HEK293T (cell line): ENCODE data around the gene CFTR.
"Not testable (repeated sequence)": the region's sequence is repeated elsewhere in the genome, so short reads cannot be mapped to it uniquely, and the experiment has no call there.

Experiments used
- CTCF ChIA-PET: fragments of 350-600 bp; formaldehyde crosslinking; extraction: SDS; loops from one replicate; lab custom pipeline; 2021; ENCODE audit warnings: antibody characterized with exemption, inconsistent platforms; lab: Yijun Ruan, JAX
- POLR2A ChIA-PET: fragments of 350-600 bp; formaldehyde crosslinking; extraction: SDS; loops from one replicate; lab custom pipeline; 2020; ENCODE audit warnings: antibody characterized with exemption, inconsistent platforms; lab: Yijun Ruan, JAX
- DNase-seq: peaks from one replicate; pipeline ENCODE4 v3.0.0; 2012; ENCODE audit warnings: mixed read lengths; ENCODE audit errors: extremely low spot score
- ARNT ChIP-seq: fragments of 450-650 bp; IDR thresholded peaks from 2 replicates; pipeline ENCODE4 v1.6.1; 2017; ENCODE audit warnings: mild to moderate bottlenecking
- BHLHE40 ChIP-seq: fragments of 450-650 bp; IDR thresholded peaks from 2 replicates; pipeline ENCODE4 v1.6.1; 2016; ENCODE audit warnings: mild to moderate bottlenecking, moderate library complexity, borderline replicate concordance
- CTBP1 ChIP-seq: fragments of 450-650 bp; IDR thresholded peaks from 2 replicates; pipeline ENCODE4 v1.6.1; 2016; ENCODE audit warnings: borderline replicate concordance
- ELF4 ChIP-seq: fragments of 450-650 bp; IDR thresholded peaks from 2 replicates; pipeline ENCODE4 v1.6.1; 2017; ENCODE audit warnings: antibody characterized with exemption
- FOXA1 ChIP-seq: fragments of 450-650 bp; IDR thresholded peaks from 2 replicates; pipeline ENCODE4 v1.6.1; 2016; ENCODE audit warnings: mild to moderate bottlenecking
- FOXK2 ChIP-seq: fragments of 450-650 bp; IDR thresholded peaks from 2 replicates; pipeline ENCODE4 v1.6.1; 2016; ENCODE audit warnings: mild to moderate bottlenecking
- FOXM1 ChIP-seq: fragments of 450-650 bp; IDR thresholded peaks from 2 replicates; pipeline ENCODE4 v1.6.1; 2017; ENCODE audit warnings: mild to moderate bottlenecking, borderline replicate concordance
- HDGF ChIP-seq: fragments of 450-650 bp; IDR thresholded peaks from 2 replicates; pipeline ENCODE4 v1.6.1; 2017; ENCODE audit warnings: antibody characterized with exemption, borderline replicate concordance
- L3MBTL2 ChIP-seq: fragments of 450-650 bp; conservative IDR thresholded peaks from 2 replicates; pipeline ENCODE4 v1.6.1; 2016; ENCODE audit warnings: mild to moderate bottlenecking
- LEF1 ChIP-seq: fragments of 450-650 bp; IDR thresholded peaks from 2 replicates; pipeline ENCODE4 v1.6.1; 2017; ENCODE audit warnings: mild to moderate bottlenecking, borderline replicate concordance
- NFRKB ChIP-seq: fragments of 450-650 bp; IDR thresholded peaks from 2 replicates; pipeline ENCODE4 v1.6.1; 2016; ENCODE audit warnings: mild to moderate bottlenecking, moderate library complexity
- PKNOX1 ChIP-seq: fragments of 450-650 bp; IDR thresholded peaks from 2 replicates; pipeline ENCODE4 v1.6.1; 2016
- SP1 ChIP-seq: fragments of 450-650 bp; IDR thresholded peaks from 2 replicates; pipeline ENCODE4 v1.6.1; 2017
- SUZ12 ChIP-seq: fragments of 450-650 bp; IDR thresholded peaks from 2 replicates; pipeline ENCODE4 v1.6.1; 2016; ENCODE audit warnings: mild to moderate bottlenecking
- TARDBP ChIP-seq: fragments of 450-650 bp; IDR thresholded peaks from 2 replicates; pipeline ENCODE4 v1.6.1; 2016
- ZNF384 ChIP-seq: fragments of 450-650 bp; IDR thresholded peaks from 2 replicates; pipeline ENCODE4 v1.6.1; 2016

CFTR gene

GRCh38 chr7:117707080-117707479, 227.3 kb downstream of the CFTR start:
- TF ChIP-seq ZNF384, result no peak
- no peak for TF ChIP-seq FOXK2
- TF ChIP-seq ARNT, result no peak
- TF ChIP-seq LEF1, result no peak
- TF ChIP-seq FOXM1, result no peak
- no peak for TF ChIP-seq SP1
- no peak for TF ChIP-seq CTBP1
- POLR2A ChIA-PET, result no interaction called here
- DNase-seq, result no peak
- CTCF ChIA-PET, result no interaction called here

- DNase-seq, CTCF ChIA-PET: not testable (repeated sequence)
Measured at GRCh38 chr7:117708173-117708572, 228.3 kb downstream of the CFTR start.

GRCh38 chr7:117711556-117711955, 231.7 kb downstream of the CFTR start:
- no peak for TF ChIP-seq FOXM1
- DNase-seq, result no peak
- POLR2A ChIA-PET, result no interaction called here
- CTCF ChIA-PET, result no interaction called here

More at GRCh38 chr7:117708173-117708572, 228.3 kb downstream of the CFTR start:
- POLR2A ChIA-PET, result not testable (repeated sequence)

GRCh38 chr7:117715784-117716445, 236.1 kb downstream of the CFTR start:
- CTCF ChIA-PET, result interaction anchor here (0.6 to 1.0 kb wide), 6 partner anchors 15 to 503 kb away, joined by 3 to 5 read pairs (median 3); no protein-coding TSS in a partner anchor
- TF ChIP-seq FOXA1 (no peak), SP1 (no peak), NFRKB (no peak), BHLHE40 (no peak), PKNOX1 (no peak), SUZ12 (no peak), FOXM1 (no peak), TARDBP (no peak), ZNF384 (no peak), ELF4 (no peak), L3MBTL2 (no peak)

GRCh38 chr7:117716707-117717299, 237.0 kb downstream of the CFTR start:
- no peak for DNase-seq
- TF ChIP-seq TARDBP (no peak), ZNF384 (no peak), CTBP1 (no peak), FOXA1 (no peak), ELF4 (no peak), LEF1 (no peak), SUZ12 (no peak), BHLHE40 (no peak), HDGF (no peak)
- CTCF ChIA-PET, result interaction anchor here (0.6 to 0.9 kb wide), 3 partner anchors 14 to 504 kb away, joined by 3 to 5 read pairs (median 3); no protein-coding TSS in a partner anchor
- POLR2A ChIA-PET, result no interaction called here

More at GRCh38 chr7:117715784-117716445, 236.1 kb downstream of the CFTR start:
- POLR2A ChIA-PET, result no interaction called here
- DNase-seq, result peak; percentile 43

- no peak for TF ChIP-seq NFRKB
- no peak for TF ChIP-seq PKNOX1
- CTCF ChIA-PET, result no interaction called here
- no peak for DNase-seq
- POLR2A ChIA-PET, result no interaction called here
Measured at GRCh38 chr7:117717357-117717756, 237.5 kb downstream of the CFTR start.
